Measurements from ENCODE around the gene LMAN2. TPM values are rescaled to one million over a fixed set of nuclear protein-coding genes. Genes with fewer than 3 reads are reported as not detected.

LMAN2 gene
- polyA plus RNA-seq, 3 donors: 148 to 275 (median 259) TPM

DNA sequence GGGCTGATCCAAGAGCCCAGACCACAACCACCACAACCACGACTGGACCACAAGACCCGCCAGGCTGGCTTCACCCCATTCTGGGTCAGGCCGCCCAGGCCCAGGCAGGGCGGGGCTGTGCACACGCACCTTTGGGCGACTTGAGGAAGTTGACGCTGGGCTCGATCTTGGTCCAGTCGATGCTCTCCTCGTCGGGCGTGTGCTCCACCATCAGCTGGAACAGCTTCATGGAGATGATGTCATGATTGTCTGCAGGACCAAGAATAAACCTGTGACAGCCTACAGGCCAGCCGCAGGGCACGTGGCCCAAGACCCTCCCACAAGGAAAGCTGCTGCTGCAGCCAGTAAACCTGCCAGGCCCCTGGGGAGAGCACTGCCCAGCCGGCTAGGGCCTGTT is 17.3 kb downstream of the LMAN2 start:
- no peak overlapping the region for H3K4me3 Mint-ChIP-seq
- Histone ChIP-seq H3K4me2 (replicated peaks; ENCODE audit: extremely low read depth, low read length, poor library complexity, severe bottlenecking) (no peak overlapping the region), H3K9me3 (replicated peaks in 1 of 2; ENCODE audit: control insufficient read depth in 1 of 2, insufficient read depth in 1 of 2, low read length in 2 of 2) (no peaks in the 10 kb centered on the region), H3K27me3 (ENCODE audit: control insufficient read depth in 2 of 2, insufficient read depth in 2 of 2, low read length in 2 of 2) (no peaks in the 10 kb centered on the region), H3K36me3 (replicated peaks in 1 of 2; ENCODE audit: control insufficient read depth in 1 of 2, insufficient read depth in 2 of 2, low read length in 2 of 2) (peaks cover 86 to 98% of the 10 kb centered on the region in 2 donors), H4K20me1 (ENCODE audit: insufficient read depth, low read length) (peaks cover 86% of the 10 kb centered on the region), H3K79me2 (ENCODE audit: insufficient read depth, low read length) (peaks cover 5% of the 10 kb centered on the region), H3K4me1 (ENCODE audit: control insufficient read depth in 1 of 2, insufficient read depth in 2 of 2, low read length in 2 of 2) (peaks cover 2 to 6% of the 10 kb centered on the region in 2 donors), H3K4me3 (replicated peaks in 1 of 3; ENCODE audit: low read depth in 2 of 3, low read length in 3 of 3) (no peak overlapping the region), H2AFZ (ENCODE audit: insufficient read depth, low read depth, low read length, poor library complexity, severe bottlenecking) (no peak overlapping the region), H3K27ac (ENCODE audit: low read depth in 1 of 2, low read length in 2 of 2) (no peak overlapping the region), H3K9ac (ENCODE audit: insufficient read depth, low read length, poor library complexity, severe bottlenecking) (no peak overlapping the region)
- TF ChIP-seq, protein P1, sequence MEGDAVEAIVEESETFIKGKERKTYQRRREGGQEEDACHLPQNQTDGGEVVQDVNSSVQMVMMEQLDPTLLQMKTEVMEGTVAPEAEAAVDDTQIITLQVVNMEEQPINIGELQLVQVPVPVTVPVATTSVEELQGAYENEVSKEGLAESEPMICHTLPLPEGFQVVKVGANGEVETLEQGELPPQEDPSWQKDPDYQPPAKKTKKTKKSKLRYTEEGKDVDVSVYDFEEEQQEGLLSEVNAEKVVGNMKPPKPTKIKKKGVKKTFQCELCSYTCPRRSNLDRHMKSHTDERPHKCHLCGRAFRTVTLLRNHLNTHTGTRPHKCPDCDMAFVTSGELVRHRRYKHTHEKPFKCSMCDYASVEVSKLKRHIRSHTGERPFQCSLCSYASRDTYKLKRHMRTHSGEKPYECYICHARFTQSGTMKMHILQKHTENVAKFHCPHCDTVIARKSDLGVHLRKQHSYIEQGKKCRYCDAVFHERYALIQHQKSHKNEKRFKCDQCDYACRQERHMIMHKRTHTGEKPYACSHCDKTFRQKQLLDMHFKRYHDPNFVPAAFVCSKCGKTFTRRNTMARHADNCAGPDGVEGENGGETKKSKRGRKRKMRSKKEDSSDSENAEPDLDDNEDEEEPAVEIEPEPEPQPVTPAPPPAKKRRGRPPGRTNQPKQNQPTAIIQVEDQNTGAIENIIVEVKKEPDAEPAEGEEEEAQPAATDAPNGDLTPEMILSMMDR (IDR thresholded peaks at IDR 0.05): no peak
- H3K36me3 Mint-ChIP-seq: peaks cover 87 to 96% of the 10 kb centered on the region in 2 donors
- no peak overlapping the region for H3K27ac Mint-ChIP-seq
- DNase-seq: no peak
- H3K9me3 Mint-ChIP-seq: peaks cover 0 to 2% (median 0%) of the 10 kb centered on the region in 7 donors
- peaks cover 11% of the 10 kb centered on the region for H3K4me1 Mint-ChIP-seq
- intact Hi-C loops (cut with micrococcal nuclease): no loop called here
- 52% methylated on average over 7 of the region's 15 CpGs for WGBS (ENCODE audit: insufficient coverage)
- H3K27me3 Mint-ChIP-seq (ENCODE audit: low read depth in 3 of 3): peaks cover 2 to 9% (median 3%) of the 10 kb centered on the region in 3 donors

- intact Hi-C loops (cut with micrococcal nuclease): no loop called here
- no peak overlapping the region for H3K9ac ChIP-seq (ENCODE audit: insufficient read depth, low read length, poor library complexity, severe bottlenecking)
- DNase-seq: no peak
- no peak overlapping the region for H3K4me2 ChIP-seq (replicated peaks; ENCODE audit: extremely low read depth, low read length, poor library complexity, severe bottlenecking)
- Mint-ChIP-seq H3K27ac (no peak overlapping the region), H3K4me1 (peaks cover 11% of the 10 kb centered on the region), H3K9me3 (peaks cover 0 to 2% (median 0%) of the 10 kb centered on the region in 7 donors), H3K36me3 (peaks cover 81 to 94% of the 10 kb centered on the region in 2 donors), H3K4me3 (no peak overlapping the region), H3K27me3 (ENCODE audit: low read depth in 3 of 3) (peaks cover 2 to 9% (median 3%) of the 10 kb centered on the region in 3 donors)
- H3K27ac ChIP-seq (ENCODE audit: low read depth in 1 of 2, low read length in 2 of 2): no peak overlapping the region
- peaks cover 81% of the 10 kb centered on the region for H4K20me1 ChIP-seq (ENCODE audit: insufficient read depth, low read length)
- peaks cover 2 to 6% of the 10 kb centered on the region in 2 donors for H3K4me1 ChIP-seq (ENCODE audit: control insufficient read depth in 1 of 2, insufficient read depth in 2 of 2, low read length in 2 of 2)
- H3K36me3 ChIP-seq (replicated peaks in 1 of 2; ENCODE audit: control insufficient read depth in 1 of 2, insufficient read depth in 2 of 2, low read length in 2 of 2): peaks cover 81 to 96% of the 10 kb centered on the region in 2 donors
- no peaks in the 10 kb centered on the region for H3K9me3 ChIP-seq (replicated peaks in 1 of 2; ENCODE audit: control insufficient read depth in 1 of 2, insufficient read depth in 1 of 2, low read length in 2 of 2)
- no peaks in the 10 kb centered on the region for H3K79me2 ChIP-seq (ENCODE audit: insufficient read depth, low read length)
- no peak overlapping the region for H3K4me3 ChIP-seq (replicated peaks in 1 of 3; ENCODE audit: low read depth in 2 of 3, low read length in 3 of 3)
- 89% methylated on average over 13 of the region's 16 CpGs for WGBS (ENCODE audit: insufficient coverage)
- H2AFZ ChIP-seq (ENCODE audit: insufficient read depth, low read depth, low read length, poor library complexity, severe bottlenecking): no peak overlapping the region
- TF ChIP-seq, protein P1 (IDR thresholded peaks at IDR 0.05): no peak
- H3K27me3 ChIP-seq (ENCODE audit: control insufficient read depth in 2 of 2, insufficient read depth in 2 of 2, low read length in 2 of 2): no peaks in the 10 kb centered on the region
These were observed 17.9 kb downstream of the LMAN2 start for GRCh38 chr5:177333420-177334154.
